Activated T-helper 2 cell treated with anti-CD3 and anti-CD28 coated beads, Interferon-gamma antibody, Interleukin-2, Interleukin-4, amounts not matched to agents 10 μg/mL and 5 μg/mL and 100 μg/mL, durations not matched to agents 14 hours and 24 hours and 36 hours (primary cell): ENCODE data around the gene OR52E4. TPM values are rescaled to one million over a fixed set of nuclear protein-coding genes. Genes with fewer than 3 reads are reported as not detected.

Experiments
- DNase-seq: peaks from one replicate; pipeline ENCODE4 v3.0.0; 2021; ENCODE audit warnings: low spot score
- H3K27ac Mint-ChIP-seq: one replicate; pipeline ENCODE4 v1.8.0; 2021; ENCODE audit warnings: mixed read lengths
- H3K27me3 Mint-ChIP-seq: one replicate; pipeline ENCODE4 v1.8.0; 2021; ENCODE audit warnings: low read depth, mixed read lengths
- H3K36me3 Mint-ChIP-seq: one replicate; pipeline ENCODE4 v1.8.0; 2021; ENCODE audit warnings: low read depth, mixed read lengths
- H3K4me1 Mint-ChIP-seq: one replicate; pipeline ENCODE4 v1.8.0; 2021; ENCODE audit warnings: low read depth, mixed read lengths
- H3K4me3 Mint-ChIP-seq: one replicate; pipeline ENCODE4 v1.8.0; 2021; ENCODE audit warnings: low read depth, mild to moderate bottlenecking, moderate library complexity, mixed read lengths
- H3K9me3 Mint-ChIP-seq: one replicate; pipeline ENCODE4 v1.8.0; 2021; ENCODE audit warnings: mixed read lengths
- intact Hi-C: fragments of 100-400 bp; cut with micrococcal nuclease; formaldehyde crosslinking; loops from one replicate; pipeline ENCODE4 v1.15.1; 2023
- total RNA-seq: library from RNA; stranded (reverse); gene quantifications from 2 replicates; pipeline ENCODE4 v1.2.3, GENCODE V29; 2022

Gene OR52E4
- total RNA-seq, 1 donor from 2014 or later, result not detected

- Mint-ChIP-seq H3K4me3 (no peak overlapping the region), H3K36me3 (no peaks in the 10 kb centered on the region), H3K27me3 (peaks cover 3% of the 10 kb centered on the region), H3K9me3 (no peaks in the 10 kb centered on the region), H3K4me1 (no peaks in the 10 kb centered on the region), H3K27ac (no peak overlapping the region)
- no peak for DNase-seq
- intact Hi-C loops, result no loop called here
These were observed 10.9 kb downstream of the OR52E4 start for GRCh38 chr11:5891216-5891800.

GRCh38 chr11:5892908-5893307 lies 12.5 kb downstream of the OR52E4 start, which contains the start of gene OR52E5:
Gene OR52E5 (plus strand): TSS chr11:5893208. CDS start chr11:5900777, 7,569 bp downstream.
- H3K4me3 Mint-ChIP-seq, result no peak within 1 kb of the TSS
- H3K27ac Mint-ChIP-seq, result no peak within 1 kb of the TSS
- intact Hi-C loops, result no loop called here
- no peaks in the 10 kb centered on the region for H3K4me1 Mint-ChIP-seq
- peaks cover 2% of the 10 kb centered on the region for H3K27me3 Mint-ChIP-seq
- H3K36me3 Mint-ChIP-seq, result no peaks in the 10 kb centered on the region
- H3K9me3 Mint-ChIP-seq, result no peaks in the 10 kb centered on the region
- DNase-seq, result no peak

- H3K4me3 Mint-ChIP-seq, result no peak overlapping the region
These were observed 19.1 kb downstream of the OR52E4 start for GRCh38 chr11:5899534-5899933.

GRCh38 chr11:5910540-5910939 lies 30.1 kb downstream of the OR52E4 start:
- Mint-ChIP-seq H3K27ac (no peak overlapping the region), H3K4me3 (no peak overlapping the region), H3K27me3 (no peaks in the 10 kb centered on the region), H3K36me3 (no peaks in the 10 kb centered on the region), H3K4me1 (no peaks in the 10 kb centered on the region), H3K9me3 (no peaks in the 10 kb centered on the region)
- intact Hi-C loops, result no loop called here
- no peak for DNase-seq

More at GRCh38 chr11:5899534-5899933, 19.1 kb downstream of the OR52E4 start:
- Mint-ChIP-seq H3K36me3 (no peaks in the 10 kb centered on the region), H3K27ac (no peak overlapping the region), H3K4me1 (no peaks in the 10 kb centered on the region), H3K27me3 (no peaks in the 10 kb centered on the region), H3K9me3 (no peaks in the 10 kb centered on the region)
- intact Hi-C loops, result no loop called here
- no peak for DNase-seq

GRCh38 chr11:5922749-5923426 lies 42.5 kb downstream of the OR52E4 start:
- Mint-ChIP-seq H3K4me3 (no peak overlapping the region), H3K36me3 (no peaks in the 10 kb centered on the region), H3K27ac (no peak overlapping the region), H3K27me3 (no peaks in the 10 kb centered on the region), H3K9me3 (no peaks in the 10 kb centered on the region), H3K4me1 (no peaks in the 10 kb centered on the region)
- intact Hi-C loops, result no loop called here
- DNase-seq, result no peak

GRCh38 chr11:5923427-5923776 lies 43.0 kb downstream of the OR52E4 start:
- intact Hi-C loops, result no loop called here
- no peaks in the 10 kb centered on the region for H3K36me3 Mint-ChIP-seq
- DNase-seq, result no peak
- no peaks in the 10 kb centered on the region for H3K4me1 Mint-ChIP-seq
- no peak overlapping the region for H3K4me3 Mint-ChIP-seq
- no peaks in the 10 kb centered on the region for H3K27me3 Mint-ChIP-seq
- H3K27ac Mint-ChIP-seq, result no peak overlapping the region
- peaks cover 3% of the 10 kb centered on the region for H3K9me3 Mint-ChIP-seq

GRCh38 chr11:5923794-5924193 lies 43.4 kb downstream of the OR52E4 start:
- intact Hi-C loops, result no loop called here
- DNase-seq, result no peak
- H3K36me3 Mint-ChIP-seq, result no peaks in the 10 kb centered on the region
- no peaks in the 10 kb centered on the region for H3K4me1 Mint-ChIP-seq
- no peak overlapping the region for H3K27ac Mint-ChIP-seq
- H3K27me3 Mint-ChIP-seq, result no peaks in the 10 kb centered on the region
- H3K4me3 Mint-ChIP-seq, result no peak overlapping the region
- peaks cover 7% of the 10 kb centered on the region for H3K9me3 Mint-ChIP-seq

GRCh38 chr11:5928271-5928670 lies 47.8 kb downstream of the OR52E4 start:
- Mint-ChIP-seq H3K4me3 (no peak overlapping the region), H3K9me3 (peaks cover 37% of the 10 kb centered on the region), H3K36me3 (no peaks in the 10 kb centered on the region), H3K27me3 (no peaks in the 10 kb centered on the region), H3K27ac (no peak overlapping the region), H3K4me1 (no peaks in the 10 kb centered on the region)
- intact Hi-C loops, result no loop called here
- DNase-seq, result no peak

GRCh38 chr11:5928811-5929210 lies 48.4 kb downstream of the OR52E4 start:
- Mint-ChIP-seq H3K36me3 (no peaks in the 10 kb centered on the region), H3K27ac (no peak overlapping the region), H3K9me3 (peaks cover 37% of the 10 kb centered on the region), H3K4me3 (no peak overlapping the region), H3K27me3 (no peaks in the 10 kb centered on the region), H3K4me1 (no peaks in the 10 kb centered on the region)
- no peak for DNase-seq
- intact Hi-C loops, result no loop called here

- Mint-ChIP-seq H3K27ac (no peak overlapping the region), H3K4me3 (no peak overlapping the region), H3K4me1 (no peaks in the 10 kb centered on the region), H3K9me3 (peaks cover 37% of the 10 kb centered on the region), H3K36me3 (no peaks in the 10 kb centered on the region), H3K27me3 (no peaks in the 10 kb centered on the region)
- intact Hi-C loops, result no loop called here
- no peak for DNase-seq
These were observed 49.3 kb downstream of the OR52E4 start for GRCh38 chr11:5929571-5930368.

GRCh38 chr11:5930614-5931013 lies 50.2 kb downstream of the OR52E4 start:
- Mint-ChIP-seq H3K27me3 (no peaks in the 10 kb centered on the region), H3K36me3 (no peaks in the 10 kb centered on the region), H3K27ac (no peak overlapping the region), H3K4me3 (no peak overlapping the region), H3K4me1 (no peaks in the 10 kb centered on the region), H3K9me3 (peaks cover 37% of the 10 kb centered on the region)
- intact Hi-C loops, result no loop called here
- no peak for DNase-seq

GRCh38 chr11:5931061-5931460 lies 50.6 kb downstream of the OR52E4 start:
- no peak for DNase-seq

GRCh38 chr11:5932671-5933070 lies 52.2 kb downstream of the OR52E4 start:
- DNase-seq, result no peak
- no peak overlapping the region for H3K27ac Mint-ChIP-seq
- H3K4me1 Mint-ChIP-seq, result no peaks in the 10 kb centered on the region
- H3K36me3 Mint-ChIP-seq, result no peaks in the 10 kb centered on the region
- no peaks in the 10 kb centered on the region for H3K27me3 Mint-ChIP-seq
- no peak overlapping the region for H3K4me3 Mint-ChIP-seq
- H3K9me3 Mint-ChIP-seq, result peaks cover 38% of the 10 kb centered on the region
- intact Hi-C loops, result no loop called here

More at GRCh38 chr11:5931061-5931460, 50.6 kb downstream of the OR52E4 start:
- Mint-ChIP-seq H3K27ac (no peak overlapping the region), H3K36me3 (no peaks in the 10 kb centered on the region), H3K27me3 (no peaks in the 10 kb centered on the region), H3K4me3 (no peak overlapping the region), H3K4me1 (no peaks in the 10 kb centered on the region), H3K9me3 (peaks cover 37% of the 10 kb centered on the region)
- intact Hi-C loops, result no loop called here
